ENCODE data around the gene CAPN7.

GRCh38 chr3:15290736-15291135 is 84.7 kb downstream of the CAPN7 start:
- TF ChIP-seq POLR2AphosphoS5 (IDR thresholded peaks at IDR 0.05; ENCODE audit: low read depth), result no peak
- no peak for TF ChIP-seq CTCF (IDR thresholded peaks at IDR 0.05; ENCODE audit: insufficient read depth, low read length)
- TF ChIP-seq REST (IDR thresholded peaks at IDR 0.05; ENCODE audit: insufficient replicate concordance, low read depth), result no peak
- TF ChIP-seq GABPA (IDR thresholded peaks at IDR 0.05; ENCODE audit: low read depth), result no peak
